Stomach (tissue), 19 donors: Measurements from ENCODE around the gene WNT3A. TPM values are rescaled to one million over a fixed set of nuclear protein-coding genes. Genes with fewer than 3 reads are reported as not detected.
"Not testable (repeated sequence)": the region's sequence is repeated elsewhere in the genome, so short reads cannot be mapped to it uniquely, and the experiment has no call there.

Experiments used
- DNase-seq, 2 donors: peaks; one replicate each; pipeline versions ENCODE4 v3.0.0 to v3.0.0-alpha.2; 2013 to 2019
- H3K27ac ChIP-seq, 5 donors: fragments of 200-600 bp in 4 of 5; sonication (generic) in 4 of 5; one replicate each; pipeline ENCODE4 v1.5.1; 2013 to 2019; ENCODE audit warnings: mild to moderate bottlenecking in 1 of 5, moderate library complexity in 1 of 5
- H3K27me3 ChIP-seq, 3 donors: fragments of 200-600 bp; sonication (generic); one replicate each; pipeline ENCODE4 v1.5.1; 2017 to 2019; ENCODE audit warnings: mixed run types in 1 of 3
- H3K36me3 ChIP-seq, 4 donors: fragments of 200-600 bp; sonication (generic); 1 replicate in 3 of 4; 2 replicates in 1 of 4; pipeline ENCODE4 v1.5.1; 2016 to 2019
- H3K4me1 ChIP-seq, 4 donors: fragments of 200-600 bp; sonication (generic); one replicate each; pipeline ENCODE4 v1.5.1; 2016 to 2019
- H3K4me3 ChIP-seq, 4 donors: fragments of 200-600 bp; sonication (generic) in 3 of 4; one replicate each; pipeline ENCODE4 v1.5.1; 2016 to 2019; ENCODE audit warnings: mild to moderate bottlenecking in 1 of 4
- H3K9me3 ChIP-seq, 4 donors: fragments of 200-600 bp; sonication (generic); one replicate each; pipeline ENCODE4 v1.5.1; 2016 to 2019
- CTCF ChIP-seq, 7 experiments: fragments of 450-650 bp in 4 of 7; fragments of 200-600 bp in 3 of 7; sonication (generic) in 3 of 7; IDR thresholded peaks; one replicate each; pipeline ENCODE4 v1.5.1; 2016 to 2019; ENCODE audit warnings: antibody characterized with exemption in 7 of 7, control low read depth in 2 of 7, mild to moderate bottlenecking in 1 of 7
- EP300 ChIP-seq: sonication (generic); formaldehyde crosslinking; IDR thresholded peaks from one replicate; pipeline ENCODE4 v1.6.1; 2017; ENCODE audit warnings: antibody characterized with exemption
- POLR2A ChIP-seq, 4 donors: fragments of 450-650 bp; IDR thresholded peaks; one replicate each; pipeline ENCODE4 v1.6.1; 2016; ENCODE audit warnings: antibody characterized with exemption in 4 of 4, control low read depth in 2 of 4, mild to moderate bottlenecking in 1 of 4, moderate library complexity in 1 of 4
- POLR2AphosphoS5 ChIP-seq, 3 donors: sonication (generic); formaldehyde crosslinking; IDR thresholded peaks; one replicate each; pipeline ENCODE4 v1.6.1; 2016; ENCODE audit warnings: antibody characterized with exemption in 3 of 3
- WGBS, 5 donors: extraction: QIAGEN DNeasy Blood & Tissue Kit in 3 of 5; methylation state at CpG; one replicate each; pipeline versions ENCODE4 v1.1.5 to v1.1.7; 2013 to 2018; 5-methylcytosine and 5-hydroxymethylcytosine counted together
- intact Hi-C: fragments of 100-400 bp; cut with DNase I; formaldehyde crosslinking; loops from one replicate; pipeline ENCODE4 v1.15.1; 2023; ENCODE audit warnings: low total_unique reads
- long read RNA-seq, 10 donors: transcript quantifications; one replicate each; lab custom pipeline, GENCODE V29; 2026
- polyA plus RNA-seq, 3 donors: library from polyadenylated mRNA; stranded (reverse); fragments of 200-250 nt; gene quantifications; one replicate each; pipeline ENCODE4 v1.2.3, GENCODE V29; 2013
- total RNA-seq, 5 donors: library from RNA; depleted of rRNA; stranded (reverse); fragments of >200 nt; gene quantifications; one replicate each; pipeline versions ENCODE4 v1.1.0 to v1.2.3, GENCODE V29; 2014 to 2016
- donor health status: healthy with polysubstance abuse.
- donor health status: Bipolar disorder and iron deficiency.
- donor health status: healthy.

WNT3A gene
- total RNA-seq: not detected
- polyA plus RNA-seq: under 1 TPM in 2 of 3 donors, not detected in 1; 0.31 to 0.90 TPM
- long read RNA-seq, donor 1: 0 reads
- long read RNA-seq, donor 2: 0 reads
- long read RNA-seq, donor 3: 0 reads
- long read RNA-seq, donor 4: 0 reads
- long read RNA-seq, donor 5: 0 reads
- long read RNA-seq, donor 6: 0 reads
- long read RNA-seq, donor 7: 0 reads
- long read RNA-seq, donor 8: 0 reads
- long read RNA-seq, donor 9: 0 reads
- long read RNA-seq, donor 10: 0 reads

GRCh38 chr1:228006786-228007048, at the start of gene WNT3A:
TSS of gene WNT3A (plus strand) at chr1:228006998. CDS start at chr1:228007129, 131 bp downstream.
- Histone ChIP-seq H3K36me3 (no peaks in the 10 kb centered on the region), H3K9me3 (no peaks in the 10 kb centered on the region), H3K27ac (no peak within 1 kb of the TSS), H3K4me3 (peak within 1 kb of the TSS; percentile 1 to 22 (median 11)), H3K4me1 (peaks cover 4 to 43% (median 32%) of the 10 kb centered on the region in 4 donors), H3K27me3 (peaks cover 34 to 99% (median 74%) of the 10 kb centered on the region in 3 donors)
- DNase-seq: no peak
- TF ChIP-seq EP300 (no peak), CTCF (IDR thresholded peaks at IDR 0.05) (no peak), POLR2A (IDR thresholded peaks at IDR 0.05) (no peak), POLR2AphosphoS5 (IDR thresholded peaks at IDR 0.05) (no peak)
- 0 to 3% (median 1%) methylated on average over 7 to 40 of the region's 48 CpGs; no CpG with 5 or more reads in 2 of the 5 donors for WGBS, 5 donors
- intact Hi-C loops: no loop called here

- peaks cover 0 to 6% (median 0%) of the 10 kb centered on the region in 4 donors for H3K9me3 ChIP-seq
- peaks cover 0 to 3% (median 0%) of the 10 kb centered on the region in 4 donors for H3K4me1 ChIP-seq
- WGBS, 5 donors: 43 to 77% (median 64%) methylated on average over 2 of the region's 2 CpGs
- TF ChIP-seq EP300 (no peak), POLR2A (IDR thresholded peaks at IDR 0.05) (no peak), CTCF (IDR thresholded peaks at IDR 0.05) (no peak), POLR2AphosphoS5 (IDR thresholded peaks at IDR 0.05) (no peak)
- peaks cover 0 to 60% (median 0%) of the 10 kb centered on the region in 3 donors for H3K27me3 ChIP-seq
- peak in 1 of 2 donors; percentile 14 for DNase-seq
- intact Hi-C loops: no loop called here
- no peaks in the 10 kb centered on the region for H3K36me3 ChIP-seq
- no peak overlapping the region for H3K4me3 ChIP-seq
- H3K27ac ChIP-seq: no peak overlapping the region
These were observed 48.0 kb upstream of the WNT3A start for GRCh38 chr1:227958617-227959324.

DNA sequence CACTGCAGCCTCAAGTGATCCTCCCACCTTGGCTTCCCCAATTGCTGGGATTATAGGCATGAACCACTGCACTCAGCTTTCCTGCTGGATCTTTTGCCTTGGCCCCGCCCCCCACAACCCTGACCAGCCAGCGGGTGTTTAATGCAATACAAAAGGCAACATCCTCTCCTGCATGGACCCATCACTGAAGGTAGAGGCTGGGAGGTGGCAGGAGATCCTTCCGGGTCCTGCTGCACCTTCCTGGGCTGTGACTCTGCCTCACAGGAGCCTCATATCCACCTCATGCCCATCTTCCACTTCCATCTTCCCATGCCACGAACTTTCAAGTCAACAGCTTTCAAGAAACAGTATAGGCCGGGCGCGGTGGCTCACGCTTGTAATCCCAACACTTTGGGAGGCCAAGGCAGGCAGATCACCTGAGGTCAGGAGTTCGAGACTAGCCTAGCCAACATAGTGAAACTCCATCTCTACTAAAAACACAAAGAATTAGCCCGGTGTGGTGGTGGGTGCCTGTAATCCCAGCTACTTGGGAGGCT, 47.4 kb upstream of the WNT3A start:
- no peak overlapping the region for H3K27ac ChIP-seq
- no peaks in the 10 kb centered on the region for H3K36me3 ChIP-seq
- peak in 1 of 2 donors; percentile 8 for DNase-seq
- no peak overlapping the region for H3K4me3 ChIP-seq
- peaks cover 0 to 54% (median 0%) of the 10 kb centered on the region in 3 donors for H3K27me3 ChIP-seq
- no peaks in the 10 kb centered on the region for H3K4me1 ChIP-seq
- peaks cover 0 to 4% (median 0%) of the 10 kb centered on the region in 4 donors for H3K9me3 ChIP-seq
- WGBS, 5 donors: 86 to 92% (median 91%) methylated on average over 10 of the region's 10 CpGs
- intact Hi-C loops: no loop called here
- TF ChIP-seq POLR2AphosphoS5 (IDR thresholded peaks at IDR 0.05) (no peak), EP300 (no peak), CTCF (IDR thresholded peaks at IDR 0.05) (no peak), POLR2A (IDR thresholded peaks at IDR 0.05) (no peak)

GRCh38 chr1:227961651-227962466, 44.9 kb upstream of the WNT3A start:
- intact Hi-C loops: no loop called here
- H3K9me3 ChIP-seq: no peaks in the 10 kb centered on the region
- TF ChIP-seq CTCF (IDR thresholded peaks at IDR 0.05) (no peak), POLR2A (IDR thresholded peaks at IDR 0.05) (no peak), POLR2AphosphoS5 (IDR thresholded peaks at IDR 0.05) (no peak), EP300 (no peak)
- 43 to 52% (median 46%) methylated on average over 4 of the region's 4 CpGs for WGBS, 5 donors
- no peaks in the 10 kb centered on the region for H3K36me3 ChIP-seq
- no peak overlapping the region for H3K27ac ChIP-seq
- no peaks in the 10 kb centered on the region for H3K4me1 ChIP-seq
- H3K4me3 ChIP-seq: no peak overlapping the region
- peak in 1 of 2 donors; percentile 11 for DNase-seq
- peaks cover 0 to 37% (median 0%) of the 10 kb centered on the region in 3 donors for H3K27me3 ChIP-seq

DNA sequence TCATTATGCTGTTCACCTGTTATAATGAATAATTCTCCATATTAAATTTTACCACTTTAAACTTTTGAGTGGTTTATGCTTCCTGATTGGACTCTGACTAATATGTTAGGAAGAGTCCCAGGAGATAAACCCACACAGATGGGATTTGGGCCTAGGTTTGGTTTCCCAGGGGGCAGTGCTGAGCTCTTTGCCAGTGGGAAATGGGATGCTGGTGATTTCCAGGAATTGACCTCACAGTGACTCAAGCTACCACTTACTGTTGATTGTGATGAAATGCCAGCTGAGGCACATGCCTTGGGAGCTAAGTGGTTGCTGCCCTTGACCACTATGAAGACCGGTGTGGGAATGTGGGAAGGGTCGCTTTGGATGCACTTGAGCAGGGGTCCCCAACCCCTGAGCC, 40.1 kb upstream of the WNT3A start:
- DNase-seq, H3K9me3 ChIP-seq, H3K4me1 ChIP-seq, H3K4me3 ChIP-seq, intact Hi-C loops, H3K36me3 ChIP-seq, H3K27ac ChIP-seq, H3K27me3 ChIP-seq: not testable (repeated sequence)
- 80 to 100% (median 94%) methylated on average over 2 of the region's 2 CpGs for WGBS, 5 donors

GRCh38 chr1:227967815-227968214, 39.0 kb upstream of the WNT3A start:
- H3K4me3 ChIP-seq, intact Hi-C loops, H3K4me1 ChIP-seq, DNase-seq, H3K36me3 ChIP-seq, H3K27ac ChIP-seq, H3K9me3 ChIP-seq, H3K27me3 ChIP-seq: not testable (repeated sequence)
- 80 to 90% (median 83%) methylated on average over 4 to 5 of the region's 5 CpGs for WGBS, 5 donors
